ENCODE measurements around the gene PSMB11.

DNA sequence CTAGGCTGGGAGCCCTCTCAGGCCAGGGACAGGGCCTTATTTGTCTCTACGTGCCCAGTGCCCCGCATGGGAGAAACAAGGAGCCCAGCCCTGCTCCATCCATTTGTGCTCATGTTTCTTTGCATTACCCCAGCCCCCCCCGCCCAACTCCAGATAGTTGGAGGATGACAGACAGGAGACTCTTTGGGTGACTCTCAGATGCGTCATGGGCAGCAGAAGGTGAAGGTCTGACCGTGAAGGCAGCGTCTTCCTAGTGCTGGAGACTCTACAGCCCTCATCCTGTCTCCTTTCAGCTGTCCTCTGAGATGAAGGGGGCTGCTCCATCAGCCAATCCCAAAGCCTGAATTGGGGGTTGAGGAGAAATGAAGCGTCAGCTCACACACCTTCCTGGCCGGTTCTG lies 283 bp upstream of the PSMB11 start:
- TF ChIP-seq POLR2AphosphoS5 (IDR thresholded peaks at IDR 0.05; ENCODE audit: low read depth, low read length) (no peak), TAF1 (IDR thresholded peaks at IDR 0.05; ENCODE audit: borderline replicate concordance, insufficient read depth, low read length) (no peak)
